GM10248 (cell line): ENCODE data around the gene UBQLN2.
A peak's percentile ranks its signal among the peaks of the same experiment; 100 is the strongest.

ENCODE experiments used
- CTCF ChIA-PET: fragments of 300-600 bp; sonication (Branson Sonifier 250); formaldehyde crosslinking; extraction: SDS; loops from one replicate; lab custom pipeline; 2021; ENCODE audit warnings: antibody characterized with exemption; lab: Yijun Ruan, JAX
- POLR2A ChIA-PET: fragments of 350-650 bp; sonication (Branson Sonifier 250); formaldehyde crosslinking; extraction: SDS; loops from one replicate; lab custom pipeline; 2020; ENCODE audit warnings: antibody characterized with exemption; lab: Yijun Ruan, JAX
- DNase-seq: peaks from one replicate; pipeline ENCODE4 v3.0.0; 2012; ENCODE audit errors: extremely low spot score
- TF ChIP-seq, protein P1 (sequence below): IDR thresholded peaks from 2 replicates; pipeline ENCODE4 v1.5.1; 2012; ENCODE audit warnings: mild to moderate bottlenecking, low read depth; ENCODE audit errors: extremely low read depth, missing control alignments, control extremely low read depth

UBQLN2 gene

DNA sequence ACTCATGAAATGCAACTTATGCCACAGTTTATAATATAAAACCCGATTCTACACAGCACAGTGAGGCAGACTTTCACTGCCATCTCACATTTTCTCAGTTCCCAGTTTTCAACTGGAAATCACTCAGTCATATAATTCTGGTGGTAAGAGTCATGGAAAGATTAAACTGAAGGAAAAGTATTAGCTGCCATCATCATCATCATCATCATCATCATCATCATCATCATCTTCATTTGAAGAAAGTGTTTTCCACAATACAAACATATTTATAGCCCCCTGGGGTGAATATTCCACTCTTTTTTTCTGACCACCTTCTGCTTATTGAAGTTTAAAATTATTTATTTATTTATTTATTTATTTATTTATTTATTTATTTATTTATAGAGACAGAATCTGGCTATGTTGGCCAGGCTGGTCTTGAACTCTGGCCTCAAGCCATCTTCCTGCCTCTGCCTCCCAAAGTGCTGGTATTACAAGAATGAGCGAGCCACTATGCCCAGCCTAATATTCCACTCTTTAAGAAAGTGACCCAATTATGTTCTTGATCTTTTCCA, 6.0 kb upstream of the UBQLN2 start:
- ChIA-PET POLR2A (no interaction called here), CTCF (no interaction called here)
- TF ChIP-seq, protein P1, sequence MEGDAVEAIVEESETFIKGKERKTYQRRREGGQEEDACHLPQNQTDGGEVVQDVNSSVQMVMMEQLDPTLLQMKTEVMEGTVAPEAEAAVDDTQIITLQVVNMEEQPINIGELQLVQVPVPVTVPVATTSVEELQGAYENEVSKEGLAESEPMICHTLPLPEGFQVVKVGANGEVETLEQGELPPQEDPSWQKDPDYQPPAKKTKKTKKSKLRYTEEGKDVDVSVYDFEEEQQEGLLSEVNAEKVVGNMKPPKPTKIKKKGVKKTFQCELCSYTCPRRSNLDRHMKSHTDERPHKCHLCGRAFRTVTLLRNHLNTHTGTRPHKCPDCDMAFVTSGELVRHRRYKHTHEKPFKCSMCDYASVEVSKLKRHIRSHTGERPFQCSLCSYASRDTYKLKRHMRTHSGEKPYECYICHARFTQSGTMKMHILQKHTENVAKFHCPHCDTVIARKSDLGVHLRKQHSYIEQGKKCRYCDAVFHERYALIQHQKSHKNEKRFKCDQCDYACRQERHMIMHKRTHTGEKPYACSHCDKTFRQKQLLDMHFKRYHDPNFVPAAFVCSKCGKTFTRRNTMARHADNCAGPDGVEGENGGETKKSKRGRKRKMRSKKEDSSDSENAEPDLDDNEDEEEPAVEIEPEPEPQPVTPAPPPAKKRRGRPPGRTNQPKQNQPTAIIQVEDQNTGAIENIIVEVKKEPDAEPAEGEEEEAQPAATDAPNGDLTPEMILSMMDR, result no peak
- DNase-seq, result no peak

DNA sequence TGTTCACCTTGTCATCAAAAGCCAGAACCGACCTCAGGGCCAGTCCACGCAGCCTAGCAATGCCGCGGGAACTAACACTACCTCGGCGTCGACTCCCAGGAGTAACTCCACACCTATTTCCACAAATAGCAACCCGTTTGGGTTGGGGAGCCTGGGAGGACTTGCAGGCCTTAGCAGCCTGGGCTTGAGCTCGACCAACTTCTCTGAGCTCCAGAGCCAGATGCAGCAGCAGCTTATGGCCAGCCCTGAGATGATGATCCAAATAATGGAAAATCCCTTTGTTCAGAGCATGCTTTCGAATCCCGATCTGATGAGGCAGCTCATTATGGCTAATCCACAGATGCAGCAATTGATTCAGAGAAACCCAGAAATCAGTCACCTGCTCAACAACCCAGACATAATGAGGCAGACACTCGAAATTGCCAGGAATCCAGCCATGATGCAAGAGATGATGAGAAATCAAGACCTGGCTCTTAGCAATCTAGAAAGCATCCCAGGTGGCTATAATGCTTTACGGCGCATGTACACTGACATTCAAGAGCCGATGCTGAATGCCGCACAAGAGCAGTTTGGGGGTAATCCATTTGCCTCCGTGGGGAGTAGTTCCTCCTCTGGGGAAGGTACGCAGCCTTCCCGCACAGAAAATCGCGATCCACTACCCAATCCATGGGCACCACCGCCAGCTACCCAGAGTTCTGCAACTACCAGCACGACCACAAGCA, 898 bp downstream of the UBQLN2 start:
- ChIA-PET POLR2A (no interaction called here), CTCF (no interaction called here)
- DNase-seq, result peak; percentile 16
- TF ChIP-seq, protein P1, result no peak

GRCh38 chrX:56564921-56565840, 1.8 kb downstream of the UBQLN2 start:
- ChIA-PET POLR2A (no interaction called here), CTCF (no interaction called here)
- no peak for DNase-seq
- TF ChIP-seq, protein P1, result no peak

GRCh38 chrX:56569378-56570057, 6.1 kb downstream of the UBQLN2 start:
- ChIA-PET POLR2A (interaction anchor here (0.6 to 1.1 kb wide), 2 partner anchors 70 to 219 kb away, joined by 3 to 5 read pairs; no protein-coding TSS in a partner anchor), CTCF (no interaction called here)
- no peak for DNase-seq
- TF ChIP-seq, protein P1, result no peak

GRCh38 chrX:56572975-56573374, 9.5 kb downstream of the UBQLN2 start:
- ChIA-PET POLR2A (no interaction called here), CTCF (no interaction called here)
- DNase-seq, result no peak
- TF ChIP-seq, protein P1, result no peak

DNA sequence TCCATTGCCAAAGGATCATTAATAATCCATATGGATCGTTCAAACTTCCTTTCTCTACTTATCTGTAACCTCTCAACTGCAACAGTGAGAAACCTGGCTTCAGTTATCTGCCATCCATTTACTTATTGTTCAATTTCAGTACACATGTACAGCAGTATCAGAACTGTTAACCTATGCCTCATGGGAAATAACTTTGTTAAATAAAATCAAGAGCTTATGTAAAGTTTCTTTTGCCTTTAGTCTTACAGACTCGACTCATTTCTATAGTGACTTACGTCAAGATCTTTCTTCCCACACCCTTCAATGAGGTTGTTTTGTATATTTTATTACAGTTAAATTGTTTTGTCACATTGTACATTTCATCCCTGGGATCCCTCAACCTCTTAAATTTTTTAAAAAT, 11.4 kb downstream of the UBQLN2 start:
- POLR2A ChIA-PET, result no interaction called here

More for the DNA sequence above, 11.4 kb downstream of the UBQLN2 start:
- no peak for DNase-seq
- TF ChIP-seq, protein P1, result no peak
- CTCF ChIA-PET, result no interaction called here
